ENCODE data around the gene PPP1R26.

PPP1R26 gene

GRCh38 chr9:135517407-135517822 is 37.8 kb downstream of the PPP1R26 start:
- POLR2A ChIA-PET: no interaction called here
- TF ChIP-seq, protein P1, sequence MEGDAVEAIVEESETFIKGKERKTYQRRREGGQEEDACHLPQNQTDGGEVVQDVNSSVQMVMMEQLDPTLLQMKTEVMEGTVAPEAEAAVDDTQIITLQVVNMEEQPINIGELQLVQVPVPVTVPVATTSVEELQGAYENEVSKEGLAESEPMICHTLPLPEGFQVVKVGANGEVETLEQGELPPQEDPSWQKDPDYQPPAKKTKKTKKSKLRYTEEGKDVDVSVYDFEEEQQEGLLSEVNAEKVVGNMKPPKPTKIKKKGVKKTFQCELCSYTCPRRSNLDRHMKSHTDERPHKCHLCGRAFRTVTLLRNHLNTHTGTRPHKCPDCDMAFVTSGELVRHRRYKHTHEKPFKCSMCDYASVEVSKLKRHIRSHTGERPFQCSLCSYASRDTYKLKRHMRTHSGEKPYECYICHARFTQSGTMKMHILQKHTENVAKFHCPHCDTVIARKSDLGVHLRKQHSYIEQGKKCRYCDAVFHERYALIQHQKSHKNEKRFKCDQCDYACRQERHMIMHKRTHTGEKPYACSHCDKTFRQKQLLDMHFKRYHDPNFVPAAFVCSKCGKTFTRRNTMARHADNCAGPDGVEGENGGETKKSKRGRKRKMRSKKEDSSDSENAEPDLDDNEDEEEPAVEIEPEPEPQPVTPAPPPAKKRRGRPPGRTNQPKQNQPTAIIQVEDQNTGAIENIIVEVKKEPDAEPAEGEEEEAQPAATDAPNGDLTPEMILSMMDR (IDR thresholded peaks at IDR 0.05; ENCODE audit: control extremely low read depth, extremely low read depth, low read depth, missing control alignments): no peak
- no peak for DNase-seq (ENCODE audit: extremely low spot score)
- CTCF ChIA-PET: interaction anchor here (1.6 kb wide), 1 partner anchor 12 kb away, joined by 3 read pairs; no protein-coding TSS in a partner anchor

GRCh38 chr9:135519179-135519971 is 39.8 kb downstream of the PPP1R26 start:
- no peak for DNase-seq (ENCODE audit: extremely low spot score)
- ChIA-PET POLR2A (no interaction called here), CTCF (no interaction called here)

GRCh38 chr9:135520916-135521607 is 41.5 kb downstream of the PPP1R26 start, which contains the start of gene LCN1:
Gene LCN1, plus strand, starts transcription at chr9:135521440. Its CDS starts 58 bp downstream, at chr9:135521498.
- no peak for DNase-seq (ENCODE audit: extremely low spot score)
- POLR2A ChIA-PET: no interaction called here
- TF ChIP-seq, protein P1 (IDR thresholded peaks at IDR 0.05; ENCODE audit: control extremely low read depth, extremely low read depth, low read depth, missing control alignments): no peak
- CTCF ChIA-PET: no interaction called here

More at GRCh38 chr9:135519179-135519971, 39.8 kb downstream of the PPP1R26 start:
- TF ChIP-seq, protein P1 (IDR thresholded peaks at IDR 0.05; ENCODE audit: control extremely low read depth, extremely low read depth, low read depth, missing control alignments): no peak

DNA sequence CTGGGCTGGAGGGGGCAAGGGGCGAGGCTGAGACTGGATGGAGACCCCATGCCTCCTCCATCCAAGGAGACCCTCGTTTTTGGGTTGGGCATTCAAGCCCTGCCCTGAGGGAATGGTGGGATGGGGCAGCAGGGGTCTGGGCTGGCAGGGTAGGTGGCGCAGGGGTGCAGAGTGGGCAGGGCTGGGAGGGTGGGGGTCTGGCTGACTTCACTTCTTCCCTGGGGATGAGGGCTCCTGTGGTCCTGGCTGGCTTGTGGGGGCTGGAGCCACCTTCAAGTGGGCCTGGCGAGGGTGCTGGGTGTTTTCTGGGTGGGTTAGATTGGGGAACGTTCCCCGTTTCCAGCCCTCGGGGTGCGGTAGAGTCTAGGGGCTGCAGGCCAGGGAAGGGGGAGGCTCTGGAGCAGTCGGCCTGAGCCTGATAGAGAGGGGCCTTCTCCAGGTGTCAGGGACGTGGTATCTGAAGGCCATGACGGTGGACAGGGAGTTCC is 42.1 kb downstream of the PPP1R26 start:
- ChIA-PET CTCF (no interaction called here), POLR2A (no interaction called here)
- TF ChIP-seq, protein P1 (IDR thresholded peaks at IDR 0.05; ENCODE audit: control extremely low read depth, extremely low read depth, low read depth, missing control alignments): no peak
- no peak for DNase-seq (ENCODE audit: extremely low spot score)

DNA sequence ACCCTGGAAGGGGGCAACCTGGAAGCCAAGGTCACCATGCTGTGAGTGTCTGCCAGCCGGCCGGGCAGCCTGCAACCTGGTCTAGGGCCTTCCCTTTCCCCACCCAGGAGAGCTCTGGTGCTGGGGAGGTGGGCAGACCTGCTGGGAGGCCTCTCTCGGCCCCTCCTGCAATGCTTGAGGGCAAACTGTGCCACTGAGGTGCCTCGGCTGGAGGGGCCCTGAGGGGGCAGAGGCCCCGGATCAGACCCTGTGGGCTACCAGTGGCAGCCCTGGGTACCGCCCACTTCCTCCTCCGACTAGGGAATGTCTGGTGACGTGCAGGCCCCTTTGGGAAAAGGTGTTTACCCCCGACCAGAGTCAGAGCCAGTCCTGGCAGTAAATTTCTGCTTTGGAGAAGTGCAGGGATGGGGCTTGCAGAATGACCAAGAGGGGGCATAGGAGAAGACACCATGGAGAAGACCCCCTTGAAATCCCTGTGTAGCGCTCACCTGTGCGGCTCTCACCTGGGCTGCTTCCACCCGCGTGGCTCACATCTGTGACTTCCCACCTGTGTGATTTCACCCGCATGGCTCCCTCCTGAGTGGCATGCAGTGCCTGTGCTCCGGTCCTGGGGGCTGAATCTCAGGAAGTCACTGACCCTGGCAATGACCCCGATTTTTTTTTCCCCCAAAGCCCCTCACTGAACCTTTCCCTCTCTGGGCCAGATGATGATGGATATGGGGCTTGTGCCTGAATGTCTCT is 42.7 kb downstream of the PPP1R26 start:
- no peak for DNase-seq (ENCODE audit: extremely low spot score)
- CTCF ChIA-PET: no interaction called here
- POLR2A ChIA-PET: no interaction called here
- TF ChIP-seq, protein P1 (IDR thresholded peaks at IDR 0.05; ENCODE audit: control extremely low read depth, extremely low read depth, low read depth, missing control alignments): no peak

- POLR2A ChIA-PET: no interaction called here
- TF ChIP-seq, protein P1 (IDR thresholded peaks at IDR 0.05; ENCODE audit: control extremely low read depth, extremely low read depth, low read depth, missing control alignments): no peak
- CTCF ChIA-PET: no interaction called here
- no peak for DNase-seq (ENCODE audit: extremely low spot score)
Measured at GRCh38 chr9:135522931-135523330, 43.3 kb downstream of the PPP1R26 start.
